GM13977 (cell line): ENCODE data around the gene CFAP69.
A peak's percentile ranks its signal among the peaks of the same experiment; 100 is the strongest.

Experiments
- DNase-seq: peaks from one replicate; pipeline ENCODE4 v3.0.0; 2012; ENCODE audit warnings: low spot score
- in situ Hi-C: fragments of 300-500 bp; cut with MboI; formaldehyde crosslinking; loops from one replicate; pipeline ENCODE4 v1.12.0; 2022; ENCODE audit warnings: low sequenced_read_pairs, low pct_unique_long_range_greater_than_20kb, mixed read lengths, inconsistent platforms; ENCODE audit not compliant: unreplicated experiment
- TF ChIP-seq, protein P1 (sequence below): IDR thresholded peaks from 2 replicates; pipeline ENCODE4 v1.5.1; 2012; ENCODE audit warnings: mild to moderate bottlenecking, control low read depth; ENCODE audit not compliant: insufficient read depth; ENCODE audit errors: extremely low read depth, missing control alignments

Gene CFAP69

GRCh38 chr7:90239050-90239449 is 5.9 kb upstream of the CFAP69 start:
- TF ChIP-seq, protein P1, sequence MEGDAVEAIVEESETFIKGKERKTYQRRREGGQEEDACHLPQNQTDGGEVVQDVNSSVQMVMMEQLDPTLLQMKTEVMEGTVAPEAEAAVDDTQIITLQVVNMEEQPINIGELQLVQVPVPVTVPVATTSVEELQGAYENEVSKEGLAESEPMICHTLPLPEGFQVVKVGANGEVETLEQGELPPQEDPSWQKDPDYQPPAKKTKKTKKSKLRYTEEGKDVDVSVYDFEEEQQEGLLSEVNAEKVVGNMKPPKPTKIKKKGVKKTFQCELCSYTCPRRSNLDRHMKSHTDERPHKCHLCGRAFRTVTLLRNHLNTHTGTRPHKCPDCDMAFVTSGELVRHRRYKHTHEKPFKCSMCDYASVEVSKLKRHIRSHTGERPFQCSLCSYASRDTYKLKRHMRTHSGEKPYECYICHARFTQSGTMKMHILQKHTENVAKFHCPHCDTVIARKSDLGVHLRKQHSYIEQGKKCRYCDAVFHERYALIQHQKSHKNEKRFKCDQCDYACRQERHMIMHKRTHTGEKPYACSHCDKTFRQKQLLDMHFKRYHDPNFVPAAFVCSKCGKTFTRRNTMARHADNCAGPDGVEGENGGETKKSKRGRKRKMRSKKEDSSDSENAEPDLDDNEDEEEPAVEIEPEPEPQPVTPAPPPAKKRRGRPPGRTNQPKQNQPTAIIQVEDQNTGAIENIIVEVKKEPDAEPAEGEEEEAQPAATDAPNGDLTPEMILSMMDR, result no peak
- DNase-seq, result no peak
- in situ Hi-C loops, result no loop called here

DNA sequence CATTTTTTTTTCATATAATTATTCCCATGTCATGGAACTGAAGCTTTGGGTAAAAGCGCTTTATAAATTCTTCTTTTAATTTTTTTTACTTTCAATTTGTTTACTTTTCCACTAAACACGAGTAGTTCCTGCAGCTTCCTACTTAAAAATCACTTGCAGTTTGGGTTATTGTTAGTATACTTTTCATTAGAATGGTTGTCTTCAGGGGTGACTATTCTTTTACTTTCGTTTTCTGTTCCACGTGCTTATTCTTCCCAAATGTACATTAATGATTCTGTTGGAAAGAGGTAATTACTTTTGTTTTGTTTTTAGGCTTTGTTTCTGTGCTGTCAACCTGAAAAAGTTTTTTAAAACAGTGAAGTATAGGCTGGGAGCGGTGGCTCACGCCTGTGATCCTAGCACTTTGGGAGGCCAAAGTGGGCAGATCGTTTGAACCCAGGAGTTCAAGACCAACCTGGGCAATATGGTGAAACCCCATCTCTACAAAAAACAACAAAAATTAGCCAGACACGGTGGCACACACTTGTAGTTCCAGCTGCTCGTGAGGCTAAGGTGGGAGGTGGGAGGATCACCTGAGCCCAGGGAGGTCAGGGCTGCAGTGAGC is 5.2 kb upstream of the CFAP69 start:
- DNase-seq, result no peak
- in situ Hi-C loops, result no loop called here

DNA sequence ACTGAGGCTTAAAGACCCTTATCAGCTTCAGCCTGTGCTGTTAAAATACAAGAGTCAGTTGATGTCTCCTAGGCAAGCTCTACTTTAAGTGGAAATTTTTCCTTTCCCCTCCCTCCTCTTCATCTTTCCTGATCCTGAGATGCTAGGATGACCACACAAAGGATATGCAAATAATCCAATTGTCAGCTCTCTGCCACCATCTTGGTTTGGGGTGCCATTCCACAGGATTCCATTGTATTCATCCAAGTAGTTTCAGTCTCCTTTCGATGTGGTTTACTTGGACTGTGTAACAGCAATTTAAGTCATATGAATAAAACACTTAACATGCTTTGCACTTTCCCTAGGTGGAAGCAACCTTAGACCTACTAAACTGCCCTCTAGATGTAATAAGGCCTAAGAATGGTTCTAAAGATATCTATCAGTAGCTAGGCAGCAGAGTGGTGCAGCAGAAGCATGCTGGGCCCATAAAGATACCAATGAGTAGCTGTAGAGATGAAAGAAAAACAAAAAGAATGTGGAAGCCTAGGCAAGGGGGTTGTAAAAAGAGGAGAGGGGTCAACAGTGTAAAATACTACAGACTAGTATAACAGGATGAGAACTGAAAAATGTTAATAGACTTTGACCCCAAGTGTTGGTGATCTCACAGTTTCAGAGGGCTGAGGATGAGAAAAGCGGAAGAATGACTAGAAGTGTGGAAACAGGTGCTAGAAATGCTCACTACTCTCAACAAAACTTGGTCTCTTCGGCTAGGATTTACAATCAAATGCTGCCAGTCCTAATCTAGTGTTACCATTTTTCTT is 2.4 kb upstream of the CFAP69 start:
- in situ Hi-C loops, result no loop called here
- TF ChIP-seq, protein P1, result no peak

More for the DNA sequence above, 5.2 kb upstream of the CFAP69 start:
- TF ChIP-seq, protein P1, result no peak

GRCh38 chr7:90243556-90243955 is 1.4 kb upstream of the CFAP69 start:
- DNase-seq, result no peak
- in situ Hi-C loops, result no loop called here
- TF ChIP-seq, protein P1, result no peak

More for the DNA sequence above, 2.4 kb upstream of the CFAP69 start:
- peak; percentile 72 for DNase-seq

GRCh38 chr7:90244565-90244908 is 437 bp upstream of the CFAP69 start:
- TF ChIP-seq, protein P1, result no peak
- no peak for DNase-seq
- in situ Hi-C loops, result no loop called here

DNA sequence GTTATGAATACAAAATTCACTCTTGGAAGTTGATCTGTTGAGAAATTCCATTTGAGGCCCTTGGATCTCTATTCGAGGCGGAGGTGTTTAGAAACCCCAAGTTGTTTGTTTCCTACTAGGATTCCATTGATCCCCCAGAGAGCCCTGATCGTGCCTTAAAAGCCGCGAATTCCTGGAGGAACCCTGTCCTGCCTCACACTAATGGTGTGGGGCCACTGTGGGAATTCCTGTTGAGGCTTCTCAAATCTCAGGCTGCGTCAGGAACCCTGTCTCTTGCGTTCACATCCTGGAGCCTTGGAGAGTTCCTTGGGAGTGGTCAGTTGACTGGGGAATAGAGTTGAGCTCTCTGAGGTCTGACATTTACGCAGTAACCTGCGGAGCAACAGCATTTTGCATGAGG is 1.2 kb downstream of the CFAP69 start:
- TF ChIP-seq, protein P1, result no peak
- in situ Hi-C loops, result no loop called here
- no peak for DNase-seq
